Astrocyte (in vitro differentiated cells and primary cell): Measurements from ENCODE around the gene SBF2. TPM values are rescaled to one million over a fixed set of nuclear protein-coding genes. Genes with fewer than 3 reads are reported as not detected.
"Not testable (repeated sequence)": the region's sequence is repeated elsewhere in the genome, so short reads cannot be mapped to it uniquely, and the experiment has no call there.

Source experiments
- DNase-seq: peaks from one replicate; pipeline ENCODE4 v3.0.0-alpha.2; 2010; ENCODE audit warnings: low read depth
- FAIRE-seq: peaks from 2 replicates; lab custom pipeline; 2011; peaks lifted over from hg19 to GRCh38; lab: Jason Lieb, UNC
- H2AFZ ChIP-seq: 2 replicates; pipeline ENCODE4 v1.6.0; 2012; ENCODE audit warnings: low read depth, low read length, inconsistent platforms
- H3K27ac ChIP-seq: 2 replicates; pipeline ENCODE4 v1.5.1; 2011; ENCODE audit warnings: low read depth, low read length, inconsistent platforms
- H3K27me3 ChIP-seq: 2 replicates; pipeline ENCODE4 v1.6.0; 2011; ENCODE audit warnings: low read length, inconsistent platforms; ENCODE audit not compliant: insufficient read depth
- H3K36me3 ChIP-seq: 2 replicates; pipeline ENCODE4 v1.5.1; 2011; ENCODE audit warnings: low read length, inconsistent platforms; ENCODE audit not compliant: insufficient read depth
- H3K4me1 ChIP-seq: 2 replicates; pipeline ENCODE4 v1.5.1; 2011; ENCODE audit warnings: low read length, inconsistent platforms; ENCODE audit not compliant: insufficient read depth
- H3K4me2 ChIP-seq: 2 replicates; pipeline ENCODE4 v1.6.0; 2012; ENCODE audit warnings: low read length, inconsistent platforms
- H3K4me3 ChIP-seq: 2 replicates; pipeline ENCODE4 v1.5.1; 2011; ENCODE audit warnings: low read depth, mild to moderate bottlenecking, low read length, inconsistent platforms; ENCODE audit not compliant: insufficient read depth
- H3K79me2 ChIP-seq: 2 replicates; pipeline ENCODE4 v1.6.0; 2012; ENCODE audit warnings: mild to moderate bottlenecking, low read length, inconsistent platforms; ENCODE audit not compliant: insufficient read depth
- H3K9ac ChIP-seq: 2 replicates; pipeline ENCODE4 v1.6.0; 2012; ENCODE audit warnings: mild to moderate bottlenecking, low read length, inconsistent platforms
- H3K9me3 ChIP-seq: 2 replicates; pipeline ENCODE4 v1.5.1; 2012; ENCODE audit warnings: low read depth, mild to moderate bottlenecking, low read length, inconsistent platforms; ENCODE audit not compliant: insufficient read depth
- H4K20me1 ChIP-seq: 2 replicates; pipeline ENCODE4 v1.6.0; 2012; ENCODE audit warnings: low read length, inconsistent platforms; ENCODE audit not compliant: insufficient read depth
- H3K27ac Mint-ChIP-seq: one replicate; pipeline ENCODE4 v1.8.0; 2021; ENCODE audit warnings: mild to moderate bottlenecking, mixed read lengths; ENCODE audit not compliant: unreplicated experiment
- H3K27me3 Mint-ChIP-seq: one replicate; pipeline ENCODE4 v1.8.0; 2021; ENCODE audit warnings: low read depth, mixed read lengths; ENCODE audit not compliant: unreplicated experiment
- H3K36me3 Mint-ChIP-seq: one replicate; pipeline ENCODE4 v1.8.0; 2021; ENCODE audit warnings: low read depth, mixed read lengths; ENCODE audit not compliant: unreplicated experiment
- H3K4me1 Mint-ChIP-seq: one replicate; pipeline ENCODE4 v1.8.0; 2021; ENCODE audit warnings: low read depth, mixed read lengths; ENCODE audit not compliant: unreplicated experiment
- H3K4me3 Mint-ChIP-seq: one replicate; pipeline ENCODE4 v1.8.0; 2021; ENCODE audit warnings: mild to moderate bottlenecking, moderate library complexity, mixed read lengths; ENCODE audit not compliant: unreplicated experiment
- H3K9me3 Mint-ChIP-seq: one replicate; pipeline ENCODE4 v1.8.0; 2021; ENCODE audit warnings: mild to moderate bottlenecking, mixed read lengths; ENCODE audit not compliant: unreplicated experiment
- CTCF ChIP-seq: IDR thresholded peaks from 2 replicates; pipeline ENCODE4 v1.5.1; 2011; ENCODE audit warnings: low read depth, mild to moderate bottlenecking, inconsistent platforms, low read length, moderate library complexity; ENCODE audit not compliant: insufficient read depth
- EZH2 ChIP-seq: IDR thresholded peaks from 2 replicates; pipeline ENCODE4 v1.6.1; 2012; ENCODE audit warnings: mild to moderate bottlenecking, low read length, inconsistent platforms; ENCODE audit not compliant: insufficient read depth
- total RNA-seq: library from RNA; stranded (reverse); gene quantifications from 2 replicates; pipeline ENCODE4 v1.2.1, GENCODE V29; 2021

Gene SBF2
- total RNA-seq, 1 donor from 2014 or later, result 50.0 TPM

- Histone ChIP-seq H3K27me3 (no peaks in the 10 kb centered on the region), H3K9ac (no peak overlapping the region), H3K4me2 (no peak overlapping the region), H3K79me2 (no peaks in the 10 kb centered on the region), H3K27ac (no peak overlapping the region), H3K36me3 (no peaks in the 10 kb centered on the region), H3K4me1 (no peaks in the 10 kb centered on the region), H3K4me3 (no peak overlapping the region), H3K9me3 (no peaks in the 10 kb centered on the region), H2AFZ (no peak overlapping the region), H4K20me1 (no peaks in the 10 kb centered on the region)
- Mint-ChIP-seq H3K36me3 (peaks cover 6% of the 10 kb centered on the region), H3K9me3 (peaks cover 2% of the 10 kb centered on the region), H3K4me3 (no peak overlapping the region), H3K27ac (no peak overlapping the region), H3K4me1 (peaks cover 6% of the 10 kb centered on the region), H3K27me3 (no peaks in the 10 kb centered on the region)
- TF ChIP-seq EZH2 (no peak), CTCF (no peak)
- no peak for DNase-seq
- FAIRE-seq, result no peak
These were observed 343.6 kb downstream of the SBF2 start for GRCh38 chr11:9950462-9950861.

- H3K27ac Mint-ChIP-seq, result no peak overlapping the region
- no peak overlapping the region for H2AFZ ChIP-seq
- no peak overlapping the region for H3K9ac ChIP-seq
- H3K9me3 Mint-ChIP-seq, result peaks cover 5% of the 10 kb centered on the region
- FAIRE-seq, result no peak
- H3K9me3 ChIP-seq, result no peaks in the 10 kb centered on the region
- no peak overlapping the region for H3K4me3 Mint-ChIP-seq
- H3K79me2 ChIP-seq, result no peaks in the 10 kb centered on the region
- DNase-seq, result no peak
- H3K4me3 ChIP-seq, result no peak overlapping the region
- no peak overlapping the region for H3K4me2 ChIP-seq
- no peaks in the 10 kb centered on the region for H3K36me3 ChIP-seq
- H3K36me3 Mint-ChIP-seq, result peaks cover 7% of the 10 kb centered on the region
- H3K4me1 Mint-ChIP-seq, result peaks cover 6% of the 10 kb centered on the region
- H3K4me1 ChIP-seq, result no peaks in the 10 kb centered on the region
- no peak for TF ChIP-seq CTCF
- H3K27ac ChIP-seq, result no peak overlapping the region
- H3K27me3 ChIP-seq, result no peaks in the 10 kb centered on the region
- no peaks in the 10 kb centered on the region for H4K20me1 ChIP-seq
- no peaks in the 10 kb centered on the region for H3K27me3 Mint-ChIP-seq
These were observed 346.7 kb downstream of the SBF2 start for GRCh38 chr11:9947231-9947864.

GRCh38 chr11:9945680-9946079 lies 348.3 kb downstream of the SBF2 start:
- H3K27ac ChIP-seq, H3K9me3 Mint-ChIP-seq, H3K79me2 ChIP-seq, H3K4me3 Mint-ChIP-seq, H3K36me3 ChIP-seq, H3K27me3 Mint-ChIP-seq, H3K4me2 ChIP-seq, H3K27ac Mint-ChIP-seq, H3K4me1 Mint-ChIP-seq, H3K9ac ChIP-seq, H2AFZ ChIP-seq, H4K20me1 ChIP-seq, H3K27me3 ChIP-seq, H3K9me3 ChIP-seq, H3K4me1 ChIP-seq, FAIRE-seq, H3K36me3 Mint-ChIP-seq, H3K4me3 ChIP-seq: not testable (repeated sequence)
- peak; percentile 21 for DNase-seq
